ENCODE measurements around the gene GNG8. TPM values are rescaled to one million over a fixed set of nuclear protein-coding genes. Genes with fewer than 3 reads are reported as not detected.

GNG8 gene
- total and polyA plus RNA-seq, 2 donors (not counting 1 experiment from before 2014, with no cell fraction given), result not detected

DNA sequence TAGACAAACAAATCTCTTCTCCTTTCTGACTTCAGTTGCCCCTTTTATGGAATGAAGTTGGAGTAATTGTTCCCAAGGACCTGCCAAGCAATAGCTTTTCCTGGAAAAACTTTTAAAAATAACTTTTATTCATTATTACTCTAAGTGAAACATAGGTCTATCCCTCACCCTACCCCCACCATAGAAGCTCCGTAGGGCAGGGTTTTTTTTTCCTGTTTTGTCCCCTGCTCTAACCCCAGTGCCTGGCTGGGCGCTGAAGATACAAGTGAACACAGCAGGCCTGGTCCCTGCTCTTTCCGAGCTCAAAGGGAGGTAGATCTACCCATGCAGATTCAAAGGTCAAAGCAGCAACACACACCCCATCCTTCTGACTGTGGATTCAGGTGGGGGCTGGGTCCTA lies 8.7 kb upstream of the GNG8 start:
- no peaks in the 10 kb centered on the region for H3K79me2 ChIP-seq (ENCODE audit: control insufficient read depth, insufficient read depth, low read length)
- H3K4me2 ChIP-seq (ENCODE audit: extremely low read depth, insufficient read depth, low read length), result no peak overlapping the region
- TF ChIP-seq EZH2 (IDR thresholded peaks at IDR 0.05; ENCODE audit: low read length, missing control alignments), result no peak
- TF ChIP-seq CTCF (conservative IDR thresholded peaks at IDR 0.05 in 1 of 2, IDR thresholded peaks at IDR 0.05 in 1 of 2; ENCODE audit: low read depth in 1 of 2, low read length in 2 of 2), result no peak
- no peaks in the 10 kb centered on the region for H3K36me3 ChIP-seq (ENCODE audit: control insufficient read depth, insufficient read depth, low read length)
- no peak overlapping the region for H3K4me3 ChIP-seq (replicated peaks in 1 of 4; ENCODE audit: control extremely low read depth in 1 of 4, insufficient read depth in 1 of 4, low read depth in 3 of 4, low read length in 4 of 4)
- H2AFZ ChIP-seq (ENCODE audit: low read length), result no peak overlapping the region
- H3K9me3 ChIP-seq (ENCODE audit: control insufficient read depth, insufficient read depth, low read depth, low read length), result no peaks in the 10 kb centered on the region
- H3K4me1 ChIP-seq (ENCODE audit: control insufficient read depth, extremely low read depth, insufficient read depth, low read length), result peaks cover 3% of the 10 kb centered on the region
- DNase-seq (ENCODE audit: low read depth in 2 of 2), result no peak
- H3K9ac ChIP-seq (ENCODE audit: insufficient read depth, low read length), result no peak overlapping the region
- no peaks in the 10 kb centered on the region for H3K27me3 ChIP-seq (ENCODE audit: control insufficient read depth, insufficient read depth, low read length)
- no peaks in the 10 kb centered on the region for H4K20me1 ChIP-seq (ENCODE audit: control insufficient read depth, extremely low read depth, insufficient read depth, low read length)
- no peak overlapping the region for H3K27ac ChIP-seq (ENCODE audit: insufficient read depth, low read length)

- Histone ChIP-seq H2AFZ (ENCODE audit: low read length) (no peak overlapping the region), H3K79me2 (ENCODE audit: control insufficient read depth, insufficient read depth, low read length) (no peaks in the 10 kb centered on the region), H3K4me3 (replicated peaks in 1 of 4; ENCODE audit: control extremely low read depth in 1 of 4, insufficient read depth in 1 of 4, low read depth in 3 of 4, low read length in 4 of 4) (no peak overlapping the region), H3K9ac (ENCODE audit: insufficient read depth, low read length) (no peak overlapping the region), H3K27ac (ENCODE audit: insufficient read depth, low read length) (no peak overlapping the region), H3K9me3 (ENCODE audit: control insufficient read depth, insufficient read depth, low read depth, low read length) (no peaks in the 10 kb centered on the region), H3K36me3 (ENCODE audit: control insufficient read depth, insufficient read depth, low read length) (no peaks in the 10 kb centered on the region), H3K4me2 (ENCODE audit: extremely low read depth, insufficient read depth, low read length) (no peak overlapping the region), H3K27me3 (ENCODE audit: control insufficient read depth, insufficient read depth, low read length) (peaks cover 2% of the 10 kb centered on the region), H3K4me1 (ENCODE audit: control insufficient read depth, extremely low read depth, insufficient read depth, low read length) (peaks cover 10% of the 10 kb centered on the region), H4K20me1 (ENCODE audit: control insufficient read depth, extremely low read depth, insufficient read depth, low read length) (no peaks in the 10 kb centered on the region)
- no peak for DNase-seq (ENCODE audit: low read depth in 2 of 2)
- TF ChIP-seq CTCF (conservative IDR thresholded peaks at IDR 0.05 in 1 of 2, IDR thresholded peaks at IDR 0.05 in 1 of 2; ENCODE audit: low read depth in 1 of 2, low read length in 2 of 2), result no peak
- TF ChIP-seq EZH2 (IDR thresholded peaks at IDR 0.05; ENCODE audit: low read length, missing control alignments), result no peak
Measured at GRCh38 chr19:46640656-46641055, 4.7 kb upstream of the GNG8 start.

DNA sequence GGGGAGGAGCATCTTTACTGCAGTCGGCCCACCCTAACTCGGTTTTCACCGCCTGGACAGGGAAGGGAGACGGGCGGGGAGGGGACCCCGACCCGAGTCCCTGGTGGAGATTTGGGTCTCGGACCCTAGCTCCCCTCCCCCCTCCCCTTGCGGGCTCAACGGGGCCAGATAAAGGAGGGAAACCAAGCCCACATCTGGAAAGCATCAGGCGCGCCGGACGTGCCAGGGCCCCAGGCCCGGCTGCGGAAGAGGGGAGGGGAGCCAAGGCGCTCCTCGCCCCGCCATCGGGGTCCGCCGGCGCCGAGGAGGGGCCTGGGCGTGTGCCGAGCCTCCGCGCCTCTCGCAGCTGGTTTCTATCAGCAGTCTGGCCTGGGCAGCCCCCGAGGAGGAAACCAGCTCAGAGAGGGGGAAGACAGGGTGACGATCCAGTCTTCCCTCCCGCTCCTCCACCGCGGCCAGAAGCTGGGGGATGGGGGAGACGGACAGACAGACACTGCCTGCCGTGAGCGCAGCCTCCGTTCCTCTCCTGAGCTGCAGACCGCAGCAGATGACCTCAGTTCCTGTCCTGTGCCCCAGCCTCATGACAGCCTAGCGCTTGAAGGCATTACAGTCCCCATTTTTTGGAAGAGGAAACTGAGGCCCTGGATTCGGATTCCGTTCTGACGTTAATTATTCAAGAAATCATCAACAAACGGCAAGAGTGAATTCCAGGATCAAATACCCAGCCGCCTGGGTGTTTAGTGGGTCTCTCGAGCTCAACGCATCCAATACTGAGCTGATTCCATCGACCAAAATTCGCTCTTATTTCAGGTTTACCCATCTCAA lies 3.6 kb upstream of the GNG8 start:
- Histone ChIP-seq H3K4me1 (ENCODE audit: control insufficient read depth, extremely low read depth, insufficient read depth, low read length) (peaks cover 10% of the 10 kb centered on the region), H3K9me3 (ENCODE audit: control insufficient read depth, insufficient read depth, low read depth, low read length) (no peaks in the 10 kb centered on the region), H3K4me2 (ENCODE audit: extremely low read depth, insufficient read depth, low read length) (peak overlapping the region; percentile 75), H3K27ac (ENCODE audit: insufficient read depth, low read length) (peak overlapping the region; percentile 36), H3K9ac (ENCODE audit: insufficient read depth, low read length) (peak overlapping the region; percentile 25), H3K4me3 (replicated peaks in 1 of 4; ENCODE audit: control extremely low read depth in 1 of 4, insufficient read depth in 1 of 4, low read depth in 3 of 4, low read length in 4 of 4) (peak overlapping the region; percentile 35 to 60 (median 46)), H2AFZ (ENCODE audit: low read length) (peak overlapping the region; percentile 17), H3K36me3 (ENCODE audit: control insufficient read depth, insufficient read depth, low read length) (no peaks in the 10 kb centered on the region), H3K27me3 (ENCODE audit: control insufficient read depth, insufficient read depth, low read length) (peaks cover 2% of the 10 kb centered on the region), H4K20me1 (ENCODE audit: control insufficient read depth, extremely low read depth, insufficient read depth, low read length) (no peaks in the 10 kb centered on the region), H3K79me2 (ENCODE audit: control insufficient read depth, insufficient read depth, low read length) (no peaks in the 10 kb centered on the region)
- DNase-seq (ENCODE audit: low read depth in 2 of 2), result peak; percentile 51 to 65
- TF ChIP-seq CTCF (conservative IDR thresholded peaks at IDR 0.05 in 1 of 2, IDR thresholded peaks at IDR 0.05 in 1 of 2; ENCODE audit: low read depth in 1 of 2, low read length in 2 of 2) (no peak), EZH2 (IDR thresholded peaks at IDR 0.05; ENCODE audit: low read length, missing control alignments) (no peak)

Measured in fibroblast of lung (primary cell).